Measurements from ENCODE around the gene PLCL1.

- TF ChIP-seq REST (IDR thresholded peaks at IDR 0.05; ENCODE audit: insufficient read depth in 1 of 2, low read depth in 2 of 2, low read length in 2 of 2), result no peak
- no peak for TF ChIP-seq POLR2AphosphoS5 (IDR thresholded peaks at IDR 0.05; ENCODE audit: low read depth, low read length)
- TF ChIP-seq TAF1 (IDR thresholded peaks at IDR 0.05; ENCODE audit: borderline replicate concordance, insufficient read depth, low read length), result no peak
These were observed 268.3 kb downstream of the PLCL1 start for GRCh38 chr2:198072655-198073054.

Data from PFSK-1 (cell line).